ENCODE measurements around the gene SHOC1. TPM values are rescaled to one million over a fixed set of nuclear protein-coding genes. Genes with fewer than 3 reads are reported as not detected.

Gene SHOC1
- total and polyA plus RNA-seq, 2 of the 4 experiments (the other 2 are of a cell fraction) = 0.03 TPM; not detected in 1

GRCh38 chr9:111783857-111784256 is 10.9 kb downstream of the SHOC1 start:
- in situ Hi-C loops (cut with MboI; ENCODE audit: low sequenced_read_pairs) (no loop called here), intact Hi-C loops (cut with micrococcal nuclease) (no loop called here), dilution Hi-C loops (cut with HindIII; ENCODE audit: low sequenced_read_pairs, unreplicated experiment) (no loop called here)
- H3K18ac ChIP-seq (ENCODE audit: low read depth, low read length) = no peak overlapping the region
- no peak overlapping the region for H2BK20ac ChIP-seq (ENCODE audit: low read depth, low read length)
- H3K27me3 ChIP-seq (ENCODE audit: control insufficient read depth, insufficient read depth, low read length) = no peaks in the 10 kb centered on the region
- no peak overlapping the region for H3K4me2 ChIP-seq (ENCODE audit: low read depth, low read length)
- CTCF ChIA-PET = no interaction called here
- H2BK120ac ChIP-seq (ENCODE audit: low read depth, low read length) = no peak overlapping the region
- no peak overlapping the region for H4K5ac ChIP-seq (ENCODE audit: low read depth, low read length)
- no peaks in the 10 kb centered on the region for H3K4me1 ChIP-seq (ENCODE audit: control insufficient read depth, insufficient read depth, low read length)
- no peaks in the 10 kb centered on the region for H4K20me1 ChIP-seq (ENCODE audit: insufficient read depth, low read length)
- no peak for TF ChIP-seq NFE2L2 (IDR thresholded peaks at IDR 0.05; ENCODE audit: low read depth, low read length)
- TF ChIP-seq MAZ (IDR thresholded peaks at IDR 0.05; ENCODE audit: borderline replicate concordance, low read depth, low read length) = no peak
- no peak for TF ChIP-seq RAD21 (IDR thresholded peaks at IDR 0.05; ENCODE audit: low read length)
- no peak for TF ChIP-seq FOS (IDR thresholded peaks at IDR 0.05; ENCODE audit: low read depth, low read length)
- TF ChIP-seq SMC3 (IDR thresholded peaks at IDR 0.05; ENCODE audit: low read depth, low read length) = no peak
- no peak for TF ChIP-seq RFX5 (IDR thresholded peaks at IDR 0.05; ENCODE audit: low read depth, low read length)
- no peak for TF ChIP-seq USF2 (IDR thresholded peaks at IDR 0.05; ENCODE audit: low read depth, low read length)
- TF ChIP-seq CEBPB (IDR thresholded peaks at IDR 0.05; ENCODE audit: low read depth, low read length) = no peak
- no peak for TF ChIP-seq POLR2A (IDR thresholded peaks at IDR 0.05; ENCODE audit: low read depth, low read length)
- no peak for TF ChIP-seq MXI1 (IDR thresholded peaks at IDR 0.05; ENCODE audit: borderline replicate concordance, low read depth, low read length)
- TF ChIP-seq BHLHE40 (IDR thresholded peaks at IDR 0.05; ENCODE audit: low read depth, low read length) = no peak
- TF ChIP-seq MAFK (IDR thresholded peaks at IDR 0.05; ENCODE audit: low read depth, low read length) = no peak
- TF ChIP-seq CHD1 (IDR thresholded peaks at IDR 0.05; ENCODE audit: low read depth, low read length) = no peak
- TF ChIP-seq CTCF (conservative IDR thresholded peaks at IDR 0.05; ENCODE audit: low read depth, low read length) = no peak
- no peak for TF ChIP-seq RCOR1 (IDR thresholded peaks at IDR 0.05; ENCODE audit: insufficient replicate concordance, low read length)
- no peak for TF ChIP-seq ELK1 (IDR thresholded peaks at IDR 0.05; ENCODE audit: borderline replicate concordance, low read depth, low read length)
- no peaks in the 10 kb centered on the region for H3K9me1 ChIP-seq (ENCODE audit: insufficient read depth, low read length)
- ATAC-seq (ENCODE audit: low read depth) (no peak), DNase-seq (no peak)
- no peak overlapping the region for H2AFZ ChIP-seq (replicated peaks; ENCODE audit: low read length, poor library complexity)
- H3K27ac ChIP-seq (ENCODE audit: insufficient read depth, low read length) = no peak overlapping the region
- no peaks in the 10 kb centered on the region; the same call in 1 of the 2 replicates for H3K9me3 ChIP-seq (ENCODE audit: control insufficient read depth, insufficient read depth, low read length)
- H4K91ac ChIP-seq (ENCODE audit: insufficient read depth, low read depth, low read length) = no peak overlapping the region
- no peak overlapping the region for H4K8ac ChIP-seq (ENCODE audit: low read depth in 2 of 2, low read length in 2 of 2)
- WGBS, 2 experiments (ENCODE audit: extremely low coverage in 2 of 2, insufficient read length in 1 of 2) = no CpG with 5 or more reads among the region's 2 CpGs
- POLR2A ChIA-PET (ENCODE audit: unreplicated experiment) = no interaction called here
- no peak overlapping the region for H3K9ac ChIP-seq (ENCODE audit: low read depth, low read length)
- no peak overlapping the region for H3K4me3 ChIP-seq (ENCODE audit: insufficient read depth, low read depth, low read length)
- H3K56ac ChIP-seq (ENCODE audit: extremely low read depth, insufficient read depth, low read length) = no peak overlapping the region
- no TSS peak for BruUV-seq (replicated peaks)
- H3K23ac ChIP-seq (ENCODE audit: low read depth, low read length) = no peak overlapping the region
- no peak overlapping the region for H2BK5ac ChIP-seq (ENCODE audit: low read depth, low read length, poor library complexity, severe bottlenecking)
- no peak overlapping the region for H3K14ac ChIP-seq (replicated peaks; ENCODE audit: low read depth, low read length)
- no peak overlapping the region for H2AK5ac ChIP-seq (ENCODE audit: low read depth, low read length)
- no peak overlapping the region for H2AK9ac ChIP-seq (replicated peaks; ENCODE audit: low read depth, low read length, poor library complexity)
- no peaks in the 10 kb centered on the region for H3K79me1 ChIP-seq (ENCODE audit: low read depth in 1 of 2, low read length in 2 of 2)
- H3K4ac ChIP-seq (ENCODE audit: low read depth, low read length) = no peak overlapping the region
- no peaks in the 10 kb centered on the region for H3K36me3 ChIP-seq (ENCODE audit: control insufficient read depth, insufficient read depth, low read length)
- H2BK15ac ChIP-seq (ENCODE audit: low read depth, low read length) = no peak overlapping the region

All from IMR-90 (cell line).